ENCODE data around the gene PIF1. TPM values are rescaled to one million over a fixed set of nuclear protein-coding genes. Genes with fewer than 3 reads are reported as not detected.

PIF1 gene
- polyA plus RNA-seq, 1 donor (not counting 4 experiments of a cell fraction or from before 2014, with no cell fraction given): 7.6 TPM

DNA sequence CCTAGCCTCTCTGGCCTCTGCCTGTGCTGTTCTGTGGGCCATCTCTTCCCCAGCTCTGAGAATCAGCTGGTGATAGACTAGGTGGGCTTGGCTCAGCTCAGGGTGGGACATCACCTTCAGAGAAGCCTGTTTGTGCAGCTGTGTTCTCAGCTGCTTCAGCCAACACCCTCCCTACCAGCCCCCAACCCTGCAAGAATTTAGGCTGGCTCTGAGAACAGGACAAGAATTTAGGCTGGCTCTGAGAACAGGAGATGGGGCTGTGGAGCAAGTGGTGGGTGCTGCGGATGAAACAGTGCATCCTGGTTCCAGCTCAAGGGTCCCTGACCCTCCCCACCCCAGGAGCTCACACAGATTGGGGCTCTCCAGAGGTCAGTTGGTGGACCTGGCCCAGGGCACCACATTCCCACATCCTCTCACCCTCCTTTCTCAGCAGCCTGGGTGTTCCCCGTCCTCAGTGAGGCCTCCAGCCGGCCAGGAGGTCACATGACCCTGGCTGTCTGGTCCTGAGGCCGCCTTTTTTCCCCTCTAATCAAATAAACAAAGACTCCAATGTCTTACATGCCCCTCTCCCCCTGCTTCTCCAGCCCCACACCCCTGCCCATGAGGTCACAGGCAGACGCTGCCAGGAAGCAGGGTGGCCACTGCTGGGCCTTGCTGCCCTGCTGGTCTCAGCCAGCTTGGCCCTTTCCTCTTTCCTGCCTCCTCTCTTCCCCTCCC is 31.1 kb upstream of the PIF1 start:
- H3K36me3 ChIP-seq (ENCODE audit: control insufficient read depth in 2 of 2, extremely low read depth in 1 of 2, insufficient read depth in 2 of 2, low read length in 2 of 2): peaks cover 18 to 50% of the 10 kb centered on the region in 2 experiments
- no peaks in the 10 kb centered on the region for H4K20me1 ChIP-seq (ENCODE audit: control insufficient read depth, extremely low read depth, insufficient read depth, low read length)
- peaks cover 45% of the 10 kb centered on the region for H3K4me1 ChIP-seq (ENCODE audit: control insufficient read depth, extremely low read depth, insufficient read depth, low read length)
- H2AFZ ChIP-seq (ENCODE audit: control insufficient read depth, low read length): no peak overlapping the region
- H3K9me1 ChIP-seq (ENCODE audit: control insufficient read depth, extremely low read depth, insufficient read depth, low read length): peaks cover 10% of the 10 kb centered on the region
- TF ChIP-seq EZH2 (IDR thresholded peaks at IDR 0.05; ENCODE audit: low read length): no peak
- TF ChIP-seq, protein P1, sequence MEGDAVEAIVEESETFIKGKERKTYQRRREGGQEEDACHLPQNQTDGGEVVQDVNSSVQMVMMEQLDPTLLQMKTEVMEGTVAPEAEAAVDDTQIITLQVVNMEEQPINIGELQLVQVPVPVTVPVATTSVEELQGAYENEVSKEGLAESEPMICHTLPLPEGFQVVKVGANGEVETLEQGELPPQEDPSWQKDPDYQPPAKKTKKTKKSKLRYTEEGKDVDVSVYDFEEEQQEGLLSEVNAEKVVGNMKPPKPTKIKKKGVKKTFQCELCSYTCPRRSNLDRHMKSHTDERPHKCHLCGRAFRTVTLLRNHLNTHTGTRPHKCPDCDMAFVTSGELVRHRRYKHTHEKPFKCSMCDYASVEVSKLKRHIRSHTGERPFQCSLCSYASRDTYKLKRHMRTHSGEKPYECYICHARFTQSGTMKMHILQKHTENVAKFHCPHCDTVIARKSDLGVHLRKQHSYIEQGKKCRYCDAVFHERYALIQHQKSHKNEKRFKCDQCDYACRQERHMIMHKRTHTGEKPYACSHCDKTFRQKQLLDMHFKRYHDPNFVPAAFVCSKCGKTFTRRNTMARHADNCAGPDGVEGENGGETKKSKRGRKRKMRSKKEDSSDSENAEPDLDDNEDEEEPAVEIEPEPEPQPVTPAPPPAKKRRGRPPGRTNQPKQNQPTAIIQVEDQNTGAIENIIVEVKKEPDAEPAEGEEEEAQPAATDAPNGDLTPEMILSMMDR (optimal IDR thresholded peaks at IDR 0.05 in 1 of 3, IDR thresholded peaks at IDR 0.05 in 1 of 3, conservative IDR thresholded peaks at IDR 0.05 in 1 of 3; ENCODE audit: extremely low read depth in 1 of 3, insufficient read depth in 2 of 3, low read length in 3 of 3): no peak
- no peaks in the 10 kb centered on the region for H3K9me3 ChIP-seq (ENCODE audit: control insufficient read depth, low read depth, low read length)
- no peak for DNase-seq (ENCODE audit: low read depth, low spot score)
- no peak overlapping the region for H3K4me3 ChIP-seq (ENCODE audit: control insufficient read depth in 2 of 3, extremely low read depth in 1 of 3, insufficient read depth in 2 of 3, low read depth in 1 of 3, low read length in 3 of 3)
- H3K27ac ChIP-seq (ENCODE audit: control insufficient read depth, insufficient read depth, low read length): no peak overlapping the region
- peak overlapping the region; percentile 39 for H3K9ac ChIP-seq (ENCODE audit: control insufficient read depth, extremely low read depth, insufficient read depth, low read length)
- dilution Hi-C loops (cut with MboI; ENCODE audit: extremely low pct_ligation_motif_present, low sequenced_read_pairs): no loop called here
- no peaks in the 10 kb centered on the region for H3K27me3 ChIP-seq (ENCODE audit: control insufficient read depth, extremely low read depth, insufficient read depth, low read length)
- peaks cover 52% of the 10 kb centered on the region for H3K79me2 ChIP-seq (ENCODE audit: control insufficient read depth, insufficient read depth, low read length)
- no peak for FAIRE-seq
- H3K4me2 ChIP-seq (ENCODE audit: control insufficient read depth, extremely low read depth, insufficient read depth, low read depth, low read length): no peak overlapping the region

DNA sequence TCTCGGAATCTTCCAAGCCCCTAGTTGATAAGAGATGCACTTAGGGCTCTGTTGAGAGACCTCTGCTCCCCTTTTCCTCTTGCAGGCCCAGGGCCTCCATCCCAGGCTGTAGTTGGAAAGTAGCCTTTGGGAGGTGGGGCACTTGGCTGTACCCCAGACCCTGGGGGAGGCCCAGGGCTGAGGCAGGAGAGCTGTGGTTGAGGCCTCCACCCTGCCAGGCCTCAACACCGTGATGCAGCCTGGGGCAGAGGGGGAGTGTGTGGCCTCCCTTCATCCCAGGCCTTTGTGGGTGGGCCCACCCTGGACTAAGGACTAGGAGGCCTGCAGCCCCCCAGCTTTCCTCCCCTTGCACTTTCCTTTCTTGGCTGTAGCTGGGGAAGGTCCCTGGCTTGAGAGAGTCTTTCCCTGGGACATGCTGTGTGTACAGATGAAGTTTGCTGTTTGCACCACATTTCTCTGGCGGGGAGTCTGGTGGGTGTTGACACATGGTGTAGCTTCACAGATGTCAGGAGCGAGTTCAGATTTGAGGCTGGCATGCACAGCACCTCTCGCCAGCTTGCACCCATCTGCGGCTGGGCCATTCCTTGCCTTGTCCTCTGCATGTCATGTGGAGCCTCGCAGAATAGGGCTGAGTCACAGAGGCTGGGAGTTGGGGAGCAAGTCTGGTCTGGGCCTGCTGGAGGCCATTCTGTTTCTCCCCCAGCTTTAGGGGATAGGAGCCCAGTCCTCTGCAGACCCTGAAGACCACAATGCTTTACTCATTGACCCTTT is 29.9 kb upstream of the PIF1 start:
- FAIRE-seq (peak; percentile 93), DNase-seq (ENCODE audit: low read depth, low spot score) (no peak)
- peak overlapping the region; percentile 30 for H3K27ac ChIP-seq (ENCODE audit: control insufficient read depth, insufficient read depth, low read length)
- no peak overlapping the region for H2AFZ ChIP-seq (ENCODE audit: control insufficient read depth, low read length)
- H3K4me3 ChIP-seq (ENCODE audit: control insufficient read depth in 2 of 3, extremely low read depth in 1 of 3, insufficient read depth in 2 of 3, low read depth in 1 of 3, low read length in 3 of 3): no peak overlapping the region
- TF ChIP-seq, protein P1 (optimal IDR thresholded peaks at IDR 0.05 in 1 of 3, IDR thresholded peaks at IDR 0.05 in 1 of 3, conservative IDR thresholded peaks at IDR 0.05 in 1 of 3; ENCODE audit: extremely low read depth in 1 of 3, insufficient read depth in 2 of 3, low read length in 3 of 3): no peak
- no peak for TF ChIP-seq EZH2 (IDR thresholded peaks at IDR 0.05; ENCODE audit: low read length)
- H3K36me3 ChIP-seq (ENCODE audit: control insufficient read depth in 2 of 2, extremely low read depth in 1 of 2, insufficient read depth in 2 of 2, low read length in 2 of 2): peaks cover 14 to 42% of the 10 kb centered on the region in 2 experiments
- no peaks in the 10 kb centered on the region for H3K27me3 ChIP-seq (ENCODE audit: control insufficient read depth, extremely low read depth, insufficient read depth, low read length)
- no peaks in the 10 kb centered on the region for H3K9me3 ChIP-seq (ENCODE audit: control insufficient read depth, low read depth, low read length)
- dilution Hi-C loops (cut with MboI; ENCODE audit: extremely low pct_ligation_motif_present, low sequenced_read_pairs): no loop called here
- peaks cover 12% of the 10 kb centered on the region for H3K9me1 ChIP-seq (ENCODE audit: control insufficient read depth, extremely low read depth, insufficient read depth, low read length)
- peaks cover 53% of the 10 kb centered on the region for H3K79me2 ChIP-seq (ENCODE audit: control insufficient read depth, insufficient read depth, low read length)
- peak overlapping the region; percentile 52 for H3K4me2 ChIP-seq (ENCODE audit: control insufficient read depth, extremely low read depth, insufficient read depth, low read depth, low read length)
- peak overlapping the region; percentile 39 for H3K9ac ChIP-seq (ENCODE audit: control insufficient read depth, extremely low read depth, insufficient read depth, low read length)
- H4K20me1 ChIP-seq (ENCODE audit: control insufficient read depth, extremely low read depth, insufficient read depth, low read length): no peaks in the 10 kb centered on the region
- H3K4me1 ChIP-seq (ENCODE audit: control insufficient read depth, extremely low read depth, insufficient read depth, low read length): peaks cover 57% of the 10 kb centered on the region
